Stimulated activated memory B cell treated with anti-CD40 and anti-IgM and Interleukin-4, amounts not matched to agents 10 μg/mL and 1 μg/mL and 100 μg/mL, for 72 hours (primary cell): ENCODE results near the gene TEDDM1.
"Not testable (repeated sequence)": the region's sequence is repeated elsewhere in the genome, so short reads cannot be mapped to it uniquely, and the experiment has no call there.

Experiments used
- ATAC-seq: fragments of 150-1000 bp; cut with Tn5 transposase; 2 replicates; pipeline ENCODE4 v1.10.0; 2021
- H3K27ac Mint-ChIP-seq: one replicate; pipeline ENCODE4 v1.8.0; 2022; ENCODE audit warnings: mild to moderate bottlenecking, mixed read lengths
- H3K27me3 Mint-ChIP-seq: one replicate; pipeline ENCODE4 v1.8.0; 2022; ENCODE audit warnings: mixed read lengths
- H3K36me3 Mint-ChIP-seq: one replicate; pipeline ENCODE4 v1.8.0; 2022; ENCODE audit warnings: mixed read lengths
- H3K4me1 Mint-ChIP-seq: one replicate; pipeline ENCODE4 v1.8.0; 2022; ENCODE audit warnings: mixed read lengths
- H3K4me3 Mint-ChIP-seq: one replicate; pipeline ENCODE4 v1.8.0; 2022; ENCODE audit warnings: mild to moderate bottlenecking, moderate library complexity, mixed read lengths
- H3K9me3 Mint-ChIP-seq: one replicate; pipeline ENCODE4 v1.8.0; 2022; ENCODE audit warnings: mixed read lengths

TEDDM1 gene

GRCh38 chr1:182391362-182392049 lies 9.0 kb downstream of the TEDDM1 start, which contains the start of gene GLUL:
TSS of gene GLUL (minus strand) at chr1:182391790. CDS start at chr1:182388737, 3,053 bp downstream.
- no peaks in the 10 kb centered on the region for H3K36me3 Mint-ChIP-seq
- H3K27ac Mint-ChIP-seq = peak within 1 kb of the TSS; percentile 93
- peaks cover 42% of the 10 kb centered on the region for H3K27me3 Mint-ChIP-seq
- ATAC-seq = peak; percentile 85
- peaks cover 34% of the 10 kb centered on the region for H3K4me1 Mint-ChIP-seq
- H3K4me3 Mint-ChIP-seq = peak within 1 kb of the TSS; percentile 88
- no peaks in the 10 kb centered on the region for H3K9me3 Mint-ChIP-seq

- Mint-ChIP-seq H3K27ac (peak overlapping the region; percentile 93), H3K4me1 (peaks cover 34% of the 10 kb centered on the region), H3K4me3 (peak overlapping the region; percentile 88), H3K36me3 (peaks cover 2% of the 10 kb centered on the region), H3K27me3 (peaks cover 37% of the 10 kb centered on the region), H3K9me3 (no peaks in the 10 kb centered on the region)
- no peak for ATAC-seq
Observed at GRCh38 chr1:182391028-182391361, 9.5 kb downstream of the TEDDM1 start.

- peaks cover 8% of the 10 kb centered on the region for H3K36me3 Mint-ChIP-seq
- H3K27me3 Mint-ChIP-seq = peaks cover 33% of the 10 kb centered on the region
- peak overlapping the region; percentile 93 for H3K27ac Mint-ChIP-seq
- no peak for ATAC-seq
- H3K4me3 Mint-ChIP-seq = peak overlapping the region; percentile 88
- H3K9me3 Mint-ChIP-seq = no peaks in the 10 kb centered on the region
- H3K4me1 Mint-ChIP-seq = peaks cover 34% of the 10 kb centered on the region
Observed at GRCh38 chr1:182389619-182390047, 10.8 kb downstream of the TEDDM1 start.

GRCh38 chr1:182388392-182389134 lies 11.9 kb downstream of the TEDDM1 start:
- no peak overlapping the region for H3K27ac Mint-ChIP-seq
- H3K27me3 Mint-ChIP-seq = peaks cover 33% of the 10 kb centered on the region
- H3K4me3 Mint-ChIP-seq = no peak overlapping the region
- peaks cover 8% of the 10 kb centered on the region for H3K36me3 Mint-ChIP-seq
- ATAC-seq = no peak
- peaks cover 28% of the 10 kb centered on the region for H3K4me1 Mint-ChIP-seq
- no peaks in the 10 kb centered on the region for H3K9me3 Mint-ChIP-seq

- H3K27me3 Mint-ChIP-seq = peaks cover 26% of the 10 kb centered on the region
- no peaks in the 10 kb centered on the region for H3K9me3 Mint-ChIP-seq
- peaks cover 28% of the 10 kb centered on the region for H3K4me1 Mint-ChIP-seq
- H3K27ac Mint-ChIP-seq = no peak overlapping the region
- peaks cover 8% of the 10 kb centered on the region for H3K36me3 Mint-ChIP-seq
- ATAC-seq = no peak
- no peak overlapping the region for H3K4me3 Mint-ChIP-seq
Observed at GRCh38 chr1:182387566-182387965, 12.9 kb downstream of the TEDDM1 start.

GRCh38 chr1:182386980-182387379 lies 13.5 kb downstream of the TEDDM1 start:
- no peak for ATAC-seq
- peaks cover 8% of the 10 kb centered on the region for H3K36me3 Mint-ChIP-seq
- H3K9me3 Mint-ChIP-seq = no peaks in the 10 kb centered on the region
- H3K27ac Mint-ChIP-seq = no peak overlapping the region
- peaks cover 24% of the 10 kb centered on the region for H3K27me3 Mint-ChIP-seq
- no peak overlapping the region for H3K4me3 Mint-ChIP-seq
- peaks cover 26% of the 10 kb centered on the region for H3K4me1 Mint-ChIP-seq

- no peak overlapping the region for H3K27ac Mint-ChIP-seq
- H3K9me3 Mint-ChIP-seq = no peaks in the 10 kb centered on the region
- peaks cover 18% of the 10 kb centered on the region for H3K4me1 Mint-ChIP-seq
- no peak overlapping the region for H3K4me3 Mint-ChIP-seq
- H3K36me3 Mint-ChIP-seq = peaks cover 8% of the 10 kb centered on the region
- no peak for ATAC-seq
- H3K27me3 Mint-ChIP-seq = peaks cover 18% of the 10 kb centered on the region
Observed at GRCh38 chr1:182385885-182386853, 14.3 kb downstream of the TEDDM1 start.

- Mint-ChIP-seq H3K4me1 (peaks cover 1% of the 10 kb centered on the region), H3K27ac (no peak overlapping the region), H3K9me3 (no peaks in the 10 kb centered on the region), H3K36me3 (peaks cover 8% of the 10 kb centered on the region), H3K27me3 (peaks cover 1% of the 10 kb centered on the region), H3K4me3 (no peak overlapping the region)
- ATAC-seq = no peak
Observed at GRCh38 chr1:182384387-182384960, 16.0 kb downstream of the TEDDM1 start.

- Mint-ChIP-seq H3K9me3 (no peaks in the 10 kb centered on the region), H3K36me3 (peaks cover 8% of the 10 kb centered on the region), H3K4me1 (no peaks in the 10 kb centered on the region), H3K27ac (no peak overlapping the region), H3K4me3 (no peak overlapping the region), H3K27me3 (no peaks in the 10 kb centered on the region)
- no peak for ATAC-seq
Observed at GRCh38 chr1:182383934-182384333, 16.5 kb downstream of the TEDDM1 start.

GRCh38 chr1:182383037-182383661 lies 17.3 kb downstream of the TEDDM1 start:
- Mint-ChIP-seq H3K27ac (no peak overlapping the region), H3K4me1 (no peaks in the 10 kb centered on the region), H3K9me3 (no peaks in the 10 kb centered on the region), H3K27me3 (no peaks in the 10 kb centered on the region), H3K4me3 (no peak overlapping the region), H3K36me3 (peaks cover 8% of the 10 kb centered on the region)
- no peak for ATAC-seq

- Mint-ChIP-seq H3K4me1 (no peaks in the 10 kb centered on the region), H3K36me3 (peaks cover 8% of the 10 kb centered on the region), H3K9me3 (no peaks in the 10 kb centered on the region), H3K4me3 (no peak overlapping the region), H3K27me3 (no peaks in the 10 kb centered on the region), H3K27ac (no peak overlapping the region)
- ATAC-seq = no peak
Observed at GRCh38 chr1:182381962-182382819, 18.3 kb downstream of the TEDDM1 start.

GRCh38 chr1:182380199-182380598 lies 20.3 kb downstream of the TEDDM1 start:
- H3K27me3 Mint-ChIP-seq = no peaks in the 10 kb centered on the region
- no peak for ATAC-seq
- H3K27ac Mint-ChIP-seq = no peak overlapping the region
- no peak overlapping the region for H3K4me3 Mint-ChIP-seq
- H3K4me1 Mint-ChIP-seq = no peaks in the 10 kb centered on the region
- no peaks in the 10 kb centered on the region for H3K9me3 Mint-ChIP-seq
- no peaks in the 10 kb centered on the region for H3K36me3 Mint-ChIP-seq

- not testable (repeated sequence) for H3K36me3 Mint-ChIP-seq, H3K9me3 Mint-ChIP-seq, H3K4me3 Mint-ChIP-seq, ATAC-seq, H3K27ac Mint-ChIP-seq, H3K27me3 Mint-ChIP-seq, H3K4me1 Mint-ChIP-seq
Observed at GRCh38 chr1:182379781-182380180, 20.7 kb downstream of the TEDDM1 start.
